Epithelial cell of proximal tubule (primary cell): ENCODE data around the gene ACCSL. TPM values are rescaled to one million over a fixed set of nuclear protein-coding genes. Genes with fewer than 3 reads are reported as not detected.

Experiments
- DNase-seq: peaks from one replicate; pipeline ENCODE4 v3.0.0-alpha.2; 2011; ENCODE audit warnings: low read depth
- H3K4me3 ChIP-seq: 2 replicates; pipeline ENCODE4 v1.5.1; 2011; ENCODE audit warnings: low read depth, mild to moderate bottlenecking, low read length
- CTCF ChIP-seq: conservative IDR thresholded peaks from 2 replicates; pipeline ENCODE4 v1.5.1; 2012; ENCODE audit warnings: low read depth, mild to moderate bottlenecking, low read length
- total RNA-seq: library from RNA; depleted of rRNA; stranded (reverse); fragments of >200 nt; gene quantifications from 2 replicates; pipeline ENCODE4 v1.2.3, GENCODE V29; 2015

Gene ACCSL
- total RNA-seq, 1 donor from 2014 or later, result not detected

- no peak for DNase-seq
- no peak overlapping the region for H3K4me3 ChIP-seq
- TF ChIP-seq CTCF, result no peak
Observed at GRCh38 chr11:44108260-44108659, 60.5 kb downstream of the ACCSL start.

Other genes with a start within 250 kb of the ACCSL start
- gene ALKBH3, start 167.2 kb upstream of the ACCSL start, total RNA-seq, result 27.3 and 36.8 TPM in 2 replicates
- 0.46 TPM in 1 of 2 replicates, not detected in the other for gene C11orf96, start 105.3 kb upstream of the ACCSL start, total RNA-seq
- 3.8 and 5.1 TPM in 2 replicates for gene ACCS, start 18.3 kb downstream of the ACCSL start, total RNA-seq
- 124 and 140 TPM in 2 replicates for gene EXT2, start 47.7 kb downstream of the ACCSL start, total RNA-seq